HG03571 (cell line): ENCODE results near the gene INSR.
A peak's percentile ranks its signal among the peaks of the same experiment; 100 is the strongest.
"Not testable (repeated sequence)": the region's sequence is repeated elsewhere in the genome, so short reads cannot be mapped to it uniquely, and the experiment has no call there.

Experiments used
- ATAC-seq: cut with Tn5 transposase; IDR thresholded peaks from one replicate; pipeline ENCODE4 v1.9.1; 2021; ENCODE audit not compliant: unreplicated experiment

INSR gene

GRCh38 chr19:7104747-7105447, 189.3 kb downstream of the INSR start:
- ATAC-seq, result no peak

- ATAC-seq, result no peak
These were observed 192.5 kb downstream of the INSR start for GRCh38 chr19:7101498-7102253.

- no peak for ATAC-seq
These were observed 194.7 kb downstream of the INSR start for GRCh38 chr19:7099597-7099921.

- peak; percentile 79 for ATAC-seq
These were observed 195.3 kb downstream of the INSR start for GRCh38 chr19:7098701-7099596.

- ATAC-seq, result no peak
These were observed 196.1 kb downstream of the INSR start for GRCh38 chr19:7098096-7098495.

GRCh38 chr19:7088999-7089398, 205.2 kb downstream of the INSR start:
- no peak for ATAC-seq

- ATAC-seq, result no peak
These were observed 210.9 kb downstream of the INSR start for GRCh38 chr19:7083076-7083956.

GRCh38 chr19:7078008-7078407, 216.2 kb downstream of the INSR start:
- ATAC-seq, result no peak

- no peak for ATAC-seq
These were observed 218.1 kb downstream of the INSR start for GRCh38 chr19:7076151-7076550.

- no peak for ATAC-seq
These were observed 219.4 kb downstream of the INSR start for GRCh38 chr19:7074705-7075282.

GRCh38 chr19:7072541-7072940, 221.7 kb downstream of the INSR start:
- ATAC-seq, result no peak

GRCh38 chr19:7069904-7070226, 224.3 kb downstream of the INSR start:
- no peak for ATAC-seq

GRCh38 chr19:7069042-7069903, 224.9 kb downstream of the INSR start, which contains the start of gene ZNF557:
TSS of gene ZNF557 (plus strand) at chr19:7069703. CDS start at chr19:7075075, 5,372 bp downstream.
- peak; percentile 86 for ATAC-seq

- ATAC-seq, result no peak
These were observed 225.6 kb downstream of the INSR start for GRCh38 chr19:7068599-7068998.

GRCh38 chr19:7067716-7068115, 226.5 kb downstream of the INSR start:
- no peak for ATAC-seq

- ATAC-seq, result not testable (repeated sequence)
These were observed 227.1 kb downstream of the INSR start for GRCh38 chr19:7067122-7067521.

GRCh38 chr19:7063764-7064418, 230.3 kb downstream of the INSR start:
- ATAC-seq, result no peak

- ATAC-seq, result no peak
These were observed 230.9 kb downstream of the INSR start for GRCh38 chr19:7063339-7063738.
